Inferior parietal cortex (tissue), 1 donor: ENCODE measurements around the gene RCOR2.

ENCODE experiments used
- DNase-seq: peaks from one replicate; pipeline ENCODE4 v3.0.0-alpha.2; 2016; ENCODE audit errors: extremely low spot score

The RCOR2 gene

DNA sequence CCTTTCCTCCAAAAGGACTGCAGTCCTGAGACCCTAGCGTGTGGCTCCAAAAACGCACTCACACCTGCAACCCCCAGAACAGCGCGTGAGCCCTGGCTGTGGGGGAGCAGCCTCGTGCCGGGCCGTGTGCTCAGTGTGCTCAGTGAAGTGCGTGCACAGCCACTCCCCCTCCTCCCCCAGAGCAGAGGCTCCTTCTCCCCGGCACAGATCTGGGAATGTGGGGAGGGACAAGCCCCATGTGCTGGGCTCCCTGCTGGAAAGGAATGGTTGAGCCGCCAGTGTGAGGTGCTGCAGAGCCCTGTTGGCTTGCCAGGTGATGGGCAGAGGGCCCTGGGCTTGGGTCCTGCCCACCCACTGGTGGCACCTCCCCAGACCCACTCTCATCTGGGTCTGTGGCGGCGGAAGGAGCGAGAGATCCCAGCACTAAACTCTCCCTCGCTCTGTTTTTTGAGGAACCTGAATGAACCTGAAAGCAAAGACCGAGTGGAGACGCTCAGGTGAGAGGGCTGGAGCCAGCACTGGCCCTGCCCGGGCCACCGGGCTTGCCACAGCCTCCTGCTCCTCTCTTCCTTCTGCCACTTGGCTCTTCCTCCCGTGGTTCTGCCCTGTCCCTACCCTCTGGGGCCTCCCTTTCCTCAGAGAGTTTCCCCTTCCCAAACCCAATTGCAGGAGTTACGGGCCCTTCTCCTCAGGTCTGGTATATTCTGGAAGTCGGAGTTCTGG lies 9.0 kb downstream of the RCOR2 start:
- no peak for DNase-seq

DNA sequence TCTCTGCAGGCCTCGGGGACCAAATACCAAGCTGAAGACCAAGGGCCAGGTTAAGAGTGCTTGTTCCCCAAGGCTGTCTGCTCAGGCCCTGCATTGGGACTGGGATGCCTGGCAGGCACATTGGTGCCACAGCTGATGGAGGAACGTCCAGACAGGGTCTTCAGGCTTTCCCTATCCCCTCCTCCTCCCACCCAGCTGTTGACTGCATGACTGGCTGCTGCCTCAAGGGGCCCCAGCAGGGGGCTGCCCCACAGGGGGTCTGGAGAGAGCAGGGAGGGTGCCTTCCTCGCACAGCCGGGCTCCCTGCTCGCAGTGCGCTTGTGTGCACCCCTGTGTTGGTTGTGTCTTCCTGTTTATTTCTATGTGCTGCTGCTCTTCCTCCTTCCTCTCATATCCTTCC lies 9.9 kb downstream of the RCOR2 start:
- no peak for DNase-seq

DNA sequence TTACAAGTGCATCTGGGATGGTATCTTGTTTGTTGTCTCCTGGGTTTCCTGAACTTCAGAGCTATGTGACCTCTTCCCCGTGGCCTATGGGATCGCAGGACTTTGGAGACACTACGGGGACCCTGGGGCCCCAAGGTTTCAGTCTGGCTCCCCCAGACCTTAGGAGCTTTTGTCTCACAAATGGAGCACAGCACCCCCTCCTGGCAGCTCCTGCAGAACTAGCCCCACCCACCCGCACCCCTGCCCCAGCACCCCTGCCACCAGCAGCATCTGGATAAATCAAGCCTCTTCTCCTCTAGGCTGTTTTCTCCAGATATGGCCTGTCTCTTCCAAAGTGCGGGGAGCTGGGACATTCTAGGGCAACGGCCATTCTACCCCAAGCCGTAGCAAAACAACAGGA lies 10.4 kb downstream of the RCOR2 start:
- DNase-seq, result no peak

DNA sequence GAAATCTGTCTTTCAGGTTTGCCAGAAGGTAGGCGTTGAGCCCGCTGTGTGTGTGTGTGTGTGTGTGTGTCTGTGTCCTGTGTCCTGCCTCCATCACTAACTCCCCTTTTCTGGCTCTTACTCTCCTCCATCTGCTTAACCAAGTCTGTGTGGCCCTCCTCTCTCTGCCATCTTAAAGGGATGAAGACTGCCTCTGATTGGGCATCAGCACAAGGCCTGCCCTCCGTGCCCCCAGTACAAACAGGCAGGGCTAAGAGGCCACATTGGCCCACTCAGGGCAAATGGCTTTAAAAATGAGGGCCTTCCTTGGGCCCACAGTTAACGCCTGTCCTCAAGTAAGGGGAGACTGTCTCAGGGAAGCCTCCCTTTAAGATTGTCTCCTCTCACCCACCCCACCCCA lies 10.9 kb downstream of the RCOR2 start:
- no peak for DNase-seq

DNA sequence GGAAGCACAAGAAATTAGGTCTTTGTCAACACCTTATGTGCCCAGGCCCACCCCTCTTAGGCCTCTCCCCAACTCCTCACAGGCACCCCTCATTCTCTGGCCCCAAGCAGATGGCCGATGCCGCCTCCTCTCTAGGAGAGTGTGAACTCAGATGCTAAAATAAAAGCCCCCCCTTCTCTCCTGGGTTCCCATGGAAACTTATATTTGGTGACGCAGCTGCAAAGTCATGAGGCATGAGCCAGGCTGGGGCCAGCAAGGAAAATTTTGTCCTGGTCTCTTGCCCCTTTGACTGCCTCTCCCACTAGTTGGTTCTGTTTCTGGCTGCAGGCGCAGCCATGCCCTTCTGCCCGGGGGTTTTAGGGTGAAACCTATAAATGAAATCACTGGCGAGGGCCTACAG lies 11.8 kb downstream of the RCOR2 start:
- DNase-seq, result peak; percentile 68

DNA sequence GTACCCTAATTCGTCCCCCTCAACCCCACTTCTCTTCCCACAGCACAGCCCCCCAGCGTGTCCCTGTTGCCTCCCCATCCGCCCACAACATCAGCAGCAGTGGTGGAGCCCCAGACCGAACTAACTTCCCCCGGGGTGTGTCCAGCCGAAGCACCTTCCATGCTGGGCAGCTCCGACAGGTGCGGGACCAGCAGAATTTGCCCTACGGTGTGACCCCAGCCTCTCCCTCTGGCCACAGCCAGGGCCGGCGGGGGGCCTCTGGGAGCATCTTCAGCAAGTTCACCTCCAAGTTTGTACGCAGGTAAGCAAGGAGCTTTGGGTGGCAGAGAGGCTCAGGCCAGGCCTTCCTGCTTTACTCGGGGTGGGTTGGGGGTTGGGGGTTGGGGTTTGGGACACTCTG lies 12.2 kb downstream of the RCOR2 start:
- no peak for DNase-seq

DNA sequence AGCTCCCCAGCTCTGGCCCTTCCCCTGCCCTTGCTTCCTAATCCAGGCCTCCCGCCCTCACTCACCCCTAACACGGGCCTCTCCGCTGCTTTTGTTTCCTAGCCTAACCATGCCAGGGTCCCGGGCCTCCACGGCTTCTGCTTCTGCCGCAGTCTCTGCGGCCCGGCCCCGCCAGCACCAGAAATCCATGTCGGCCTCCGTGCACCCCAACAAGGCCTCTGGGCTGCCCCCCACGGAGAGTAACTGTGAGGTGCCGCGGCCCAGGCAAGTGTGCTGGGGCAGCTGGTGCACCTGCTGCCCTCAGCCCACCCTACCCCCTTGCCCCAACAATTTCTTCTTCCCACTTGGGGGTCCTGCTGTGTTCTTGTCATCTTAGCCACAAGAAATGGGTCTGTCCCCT lies 13.1 kb downstream of the RCOR2 start:
- DNase-seq, result no peak

DNA sequence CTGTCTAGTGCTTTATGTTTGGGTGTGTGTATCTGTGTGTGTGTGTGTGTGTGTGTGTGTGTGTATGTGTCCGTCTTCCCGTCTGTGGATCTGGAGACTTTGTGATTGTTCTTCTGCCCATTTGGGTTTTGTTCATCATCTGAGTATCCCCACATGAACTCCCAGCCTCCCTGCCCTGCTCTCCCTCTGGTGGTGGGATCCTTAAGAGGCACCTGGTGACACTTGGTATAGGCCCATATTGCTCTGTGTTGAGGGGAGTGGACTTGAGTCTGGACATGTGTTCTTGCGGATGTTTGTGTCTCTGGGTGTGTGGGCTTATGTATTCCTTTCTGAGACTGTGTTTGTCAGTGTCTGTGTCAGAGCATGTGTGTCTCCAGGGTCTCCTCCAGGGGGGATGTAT lies 15.3 kb downstream of the RCOR2 start:
- no peak for DNase-seq

DNA sequence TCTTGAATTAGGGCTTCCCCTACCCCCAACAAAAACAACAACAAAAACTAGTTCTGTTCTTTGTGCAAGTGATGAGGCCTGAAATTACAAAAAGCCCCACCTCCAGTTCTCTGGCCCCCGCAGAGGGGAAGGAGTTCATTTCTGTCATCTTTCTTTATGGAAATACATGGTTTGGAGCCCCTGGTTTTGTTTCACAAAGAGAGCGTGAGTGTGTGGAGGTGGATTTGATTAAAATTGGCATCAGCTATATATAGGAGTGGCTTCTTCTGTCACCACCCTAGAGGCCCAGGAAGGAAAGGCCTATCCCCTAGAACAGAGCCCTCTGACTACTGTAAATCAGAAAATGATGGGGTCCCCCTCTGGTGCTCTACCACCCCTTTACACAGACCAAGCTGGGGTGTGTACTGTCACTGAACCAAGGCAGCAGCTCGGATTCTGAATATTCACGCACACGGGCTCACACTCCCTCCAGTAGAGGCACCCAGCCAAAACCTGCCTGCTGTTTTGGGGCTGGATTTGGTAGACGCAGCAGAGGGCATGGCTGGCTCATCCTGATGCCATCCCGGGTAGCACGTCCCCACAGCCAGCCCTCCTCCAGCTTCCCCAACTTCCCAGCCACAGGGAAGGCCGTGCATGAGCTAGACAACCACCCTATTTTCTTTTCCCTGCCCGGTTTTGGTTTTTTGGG lies 19.4 kb downstream of the RCOR2 start:
- DNase-seq, result no peak

DNA sequence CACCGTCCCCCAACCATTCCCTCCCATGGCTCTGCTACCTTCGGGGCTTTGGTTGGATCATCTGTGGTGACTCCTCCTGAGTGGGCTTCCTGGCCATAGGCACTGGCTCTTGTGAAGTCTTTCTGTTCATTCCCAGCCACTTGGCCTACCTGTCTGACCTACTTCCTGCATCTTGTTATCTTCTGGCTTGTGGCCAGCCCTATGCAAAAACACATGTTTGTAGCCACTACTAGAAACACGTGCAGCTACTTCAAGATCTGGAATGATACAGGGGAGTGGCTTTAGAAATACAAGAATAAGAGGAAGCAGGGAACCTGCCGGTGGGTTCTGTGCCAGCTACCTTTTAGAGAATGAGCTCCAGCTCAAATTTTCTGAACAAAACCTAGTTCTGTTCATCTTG lies 20.9 kb downstream of the RCOR2 start:
- no peak for DNase-seq

DNA sequence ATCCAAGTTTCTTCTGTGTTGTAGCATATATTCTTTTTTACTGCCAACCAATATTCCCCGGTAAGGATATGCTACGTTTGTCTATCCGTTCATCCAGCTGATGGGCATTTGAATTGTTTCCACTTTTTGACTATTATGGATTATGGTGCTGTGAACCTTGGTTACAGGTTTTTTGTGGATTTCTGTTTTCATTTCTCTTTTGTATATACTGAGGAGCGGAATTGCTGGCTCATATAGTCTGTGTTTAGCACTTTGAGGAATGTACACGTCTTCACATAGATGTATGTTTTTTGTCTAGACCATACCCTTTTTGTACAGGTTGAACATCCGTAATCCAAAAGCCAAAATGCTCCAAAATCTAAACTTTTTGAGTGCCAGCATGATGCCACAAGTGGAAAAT lies 23.6 kb downstream of the RCOR2 start:
- no peak for DNase-seq

DNA sequence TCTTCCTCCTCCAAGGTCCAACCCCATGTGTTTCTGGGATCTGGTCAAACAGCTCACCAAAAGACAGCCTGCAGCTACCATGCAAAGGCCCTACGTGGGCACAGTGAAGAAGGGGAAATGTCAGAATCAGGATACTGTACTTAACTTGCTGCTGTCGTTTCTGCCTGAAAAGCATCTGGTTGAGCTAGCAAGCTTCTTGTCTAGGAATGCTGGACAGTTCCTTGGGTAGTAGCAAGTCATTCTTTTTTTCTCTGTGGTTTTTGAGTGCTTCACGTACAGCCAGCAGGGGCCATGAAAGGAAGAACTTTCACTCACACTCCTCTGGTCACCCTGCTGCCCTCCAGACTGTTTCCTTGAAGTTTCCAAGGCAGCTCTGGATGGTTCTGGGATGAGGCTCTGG lies 24.7 kb downstream of the RCOR2 start:
- no peak for DNase-seq

DNA sequence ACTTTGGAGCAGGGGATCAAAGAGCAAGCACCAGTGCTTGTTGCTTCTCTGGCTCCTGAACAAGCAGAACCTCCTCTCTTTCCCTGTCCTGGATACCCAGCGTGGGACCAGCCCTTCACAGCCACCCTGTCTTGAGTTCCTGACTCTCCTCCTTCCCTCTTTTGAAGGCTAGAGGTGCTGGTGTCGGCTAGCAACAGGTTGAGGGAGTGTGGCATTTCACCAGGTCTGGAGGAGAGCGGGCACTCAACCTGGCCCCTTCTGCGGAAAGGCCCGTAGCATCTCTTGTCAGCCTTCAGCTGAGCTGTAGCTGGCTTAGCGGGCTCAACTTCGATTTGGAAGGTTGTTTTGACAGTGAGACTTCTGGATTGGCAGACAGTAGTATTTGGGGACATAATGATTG lies 26.6 kb downstream of the RCOR2 start:
- DNase-seq, result no peak

DNA sequence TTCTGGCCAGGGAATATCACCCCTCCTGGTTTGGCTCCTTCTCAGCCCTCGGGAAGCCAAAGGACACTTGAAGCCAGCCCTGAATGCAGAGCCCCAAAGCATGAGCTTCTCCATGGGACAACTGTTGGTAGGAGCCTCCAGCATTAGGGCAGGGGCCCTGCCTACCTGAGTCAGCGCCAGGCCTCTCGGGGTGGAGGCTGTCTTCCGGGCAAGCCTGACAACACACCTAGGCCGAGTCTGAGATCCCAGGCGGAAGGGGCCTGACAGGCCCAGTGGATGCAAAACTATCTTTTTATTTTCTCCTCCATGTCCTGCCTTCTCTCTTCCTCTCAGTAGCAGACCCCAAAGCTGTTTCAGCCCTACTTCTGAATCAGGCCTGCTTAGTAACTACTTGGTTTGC lies 27.6 kb downstream of the RCOR2 start:
- DNase-seq, result no peak

DNA sequence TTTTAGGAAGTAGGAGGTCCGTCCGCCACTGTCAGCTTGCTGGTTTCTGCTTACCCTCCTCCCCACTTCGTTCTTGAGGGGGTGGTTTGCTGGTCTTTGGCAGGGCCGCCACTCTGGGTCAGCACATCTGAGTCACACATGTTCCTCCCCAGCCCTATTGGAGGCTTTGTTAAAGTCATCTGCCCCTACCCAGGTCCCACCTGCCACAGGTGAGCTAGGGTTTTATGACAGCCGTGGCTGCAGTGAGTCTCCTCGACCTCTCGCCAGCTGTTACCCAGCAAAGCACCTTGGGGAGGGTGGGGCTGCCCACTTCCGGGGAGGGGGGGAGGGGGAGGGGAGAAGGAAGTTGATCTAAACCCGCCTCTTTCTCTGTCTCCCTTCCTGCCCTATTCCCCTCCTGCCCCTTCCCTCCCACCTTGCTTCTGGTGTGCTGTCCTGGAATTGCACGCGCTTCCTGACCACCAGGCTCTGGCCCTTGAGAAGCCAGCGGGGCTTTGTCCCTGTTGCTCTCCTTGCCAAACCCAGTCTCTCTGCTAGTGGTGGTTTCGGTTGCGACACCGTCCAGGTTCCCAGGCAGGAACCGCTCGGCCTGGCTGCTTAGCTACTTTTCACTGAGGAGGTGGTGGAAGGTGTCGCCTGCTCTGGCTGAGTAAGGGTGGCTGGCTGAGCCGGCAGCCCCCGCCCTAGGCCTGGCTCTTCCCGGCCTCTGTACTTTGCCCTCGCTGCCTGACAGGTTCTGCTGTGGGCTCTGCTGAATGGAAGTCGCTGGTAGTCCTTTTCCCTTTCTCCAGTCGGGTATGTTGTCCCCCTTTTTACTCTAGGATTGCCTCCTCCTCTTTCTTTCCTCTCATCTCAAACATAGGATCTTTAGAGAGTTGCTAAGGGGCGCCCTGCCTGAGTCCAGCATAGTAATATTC lies 28.5 kb downstream of the RCOR2 start:
- no peak for DNase-seq

DNA sequence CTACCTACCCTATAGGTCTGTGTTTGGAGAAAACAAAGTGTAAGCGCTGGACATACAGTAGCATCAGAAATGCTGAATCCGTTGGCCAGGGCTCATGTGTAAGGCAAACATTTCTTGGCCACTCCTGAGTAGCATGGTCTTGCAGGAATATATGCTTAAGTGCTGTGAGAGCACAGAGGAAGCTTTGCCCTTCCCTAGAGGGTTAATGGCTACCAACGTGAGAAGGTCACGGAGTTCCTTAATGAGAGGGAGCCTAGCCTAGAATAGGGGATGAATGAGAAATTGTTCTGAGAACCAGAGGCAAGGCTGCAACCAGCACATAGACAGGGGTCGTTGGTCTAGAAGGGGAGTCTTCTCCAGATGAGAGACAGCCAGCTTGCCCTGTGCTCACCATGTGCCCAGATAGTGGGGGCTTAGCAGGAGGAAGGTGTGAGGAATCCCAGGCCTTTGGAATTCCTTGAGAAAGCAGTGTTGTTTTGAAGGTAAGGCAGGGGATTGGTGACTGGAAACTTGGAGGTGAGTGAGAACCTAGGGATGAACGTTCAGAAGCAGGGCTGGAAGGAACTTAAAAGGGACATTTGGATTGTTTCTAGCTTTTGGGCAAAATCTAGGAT lies 29.5 kb downstream of the RCOR2 start:
- DNase-seq, result no peak

DNA sequence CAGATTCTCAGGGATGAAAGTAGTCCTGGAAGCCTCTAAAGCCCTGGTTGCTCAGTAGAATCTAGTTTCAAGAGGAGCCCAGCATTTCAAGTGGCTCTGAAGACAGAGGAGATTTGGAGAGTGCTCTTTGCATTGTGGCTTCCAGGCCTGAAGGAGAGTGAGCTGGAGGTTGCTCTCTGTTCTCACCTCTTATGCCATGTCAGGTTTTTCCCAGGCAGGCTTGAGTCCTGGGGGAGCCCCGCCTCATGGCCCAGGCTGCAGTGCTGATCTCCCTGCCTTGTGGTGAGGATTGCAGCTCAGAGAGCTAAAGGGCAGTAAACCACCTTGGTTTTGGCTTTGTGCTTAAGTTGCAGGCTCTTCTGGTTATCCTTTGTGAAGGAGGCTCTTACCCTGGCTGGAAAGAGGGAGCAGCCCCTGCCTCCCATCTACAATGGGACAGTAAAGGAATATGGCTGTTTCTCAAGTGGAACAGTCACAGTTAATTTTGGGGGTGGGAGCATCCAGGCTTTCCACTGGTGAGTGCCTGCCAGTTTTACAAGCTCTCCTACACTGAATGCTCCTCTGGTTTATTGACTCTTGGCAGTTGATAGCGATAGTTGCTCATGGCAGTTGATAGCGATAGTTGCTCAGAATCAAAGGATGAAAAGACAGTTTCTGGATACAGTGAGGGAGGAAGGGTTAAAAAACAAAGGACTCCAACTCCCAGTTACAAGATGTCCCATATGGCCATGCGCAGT lies 32.6 kb downstream of the RCOR2 start:
- DNase-seq, result no peak

DNA sequence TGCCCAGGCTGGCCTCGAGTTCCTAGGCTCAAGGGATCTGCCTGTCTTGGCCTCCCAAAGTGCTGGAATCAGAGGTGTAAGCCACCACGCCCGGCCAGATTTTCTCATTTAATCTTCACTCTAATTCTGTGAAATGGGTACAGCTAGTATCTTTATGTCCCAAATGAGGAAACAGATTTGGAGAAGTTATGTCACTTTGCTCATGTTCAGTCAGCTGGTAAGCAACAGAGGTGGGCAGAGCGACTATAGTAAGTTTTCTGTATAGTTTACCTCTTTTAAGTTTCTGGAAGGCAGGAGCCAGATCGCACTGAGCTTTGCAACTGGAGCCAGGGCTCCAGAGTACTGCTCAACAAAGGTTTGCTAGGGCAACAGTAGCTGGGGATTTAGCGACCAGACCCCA lies 33.2 kb downstream of the RCOR2 start:
- DNase-seq, result no peak

DNA sequence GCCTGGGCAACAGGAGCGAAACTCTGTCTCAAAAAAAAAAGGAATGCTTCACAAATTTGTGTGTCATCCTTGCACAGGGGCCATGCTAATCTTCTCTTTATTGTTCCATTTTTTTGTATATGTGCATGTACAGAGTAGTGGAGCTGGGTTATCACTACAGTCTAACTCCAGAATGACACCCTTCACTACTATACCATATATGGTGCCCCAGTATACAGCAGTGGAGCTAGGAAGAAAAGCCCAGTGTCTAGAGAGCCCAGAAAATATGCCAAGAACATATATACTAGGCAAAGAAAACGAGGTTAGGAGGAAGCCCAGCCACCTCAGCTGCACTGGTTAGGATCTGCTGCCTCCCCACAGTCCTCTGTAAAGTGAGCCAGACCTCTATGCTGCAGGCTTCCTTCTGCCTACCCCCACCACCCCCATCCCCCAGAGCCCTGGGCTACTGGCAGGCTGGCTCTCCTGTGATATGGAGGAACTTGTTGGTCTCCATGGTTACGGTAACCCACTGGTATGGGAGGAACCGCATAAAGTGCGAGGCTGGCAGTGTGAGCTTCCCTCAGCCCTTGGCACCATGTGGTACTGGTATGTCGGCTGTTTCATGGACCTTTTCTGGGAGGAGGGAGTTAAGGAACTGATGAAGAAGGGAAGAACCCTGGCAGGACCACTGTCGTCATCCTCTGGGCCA lies 34.3 kb downstream of the RCOR2 start:
- DNase-seq, result no peak

DNA sequence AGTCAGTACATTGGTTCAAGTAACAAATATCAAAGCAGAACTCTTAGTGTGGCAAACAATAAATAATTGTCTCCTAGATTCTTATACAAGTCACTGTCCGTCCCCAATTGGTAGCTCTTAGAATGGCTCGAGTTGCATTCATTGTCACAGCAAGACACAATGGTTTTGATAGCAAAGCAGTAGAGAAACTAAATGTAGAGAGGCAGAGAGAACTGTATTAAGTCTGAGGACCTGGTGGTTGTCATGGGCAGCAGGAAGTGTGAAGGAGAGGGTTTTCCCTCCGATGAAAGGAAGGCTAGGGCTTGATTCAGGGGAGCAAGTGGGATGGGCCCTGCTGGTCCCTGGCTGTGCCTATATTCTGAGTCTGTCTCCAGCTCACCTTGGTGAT lies 36.6 kb downstream of the RCOR2 start:
- DNase-seq, result no peak
